ENCODE results near the gene MED4. TPM values are rescaled to one million over a fixed set of nuclear protein-coding genes. Genes with fewer than 3 reads are reported as not detected.
A peak's percentile ranks its signal among the peaks of the same experiment; 100 is the strongest.

MED4 gene
- total RNA-seq, 1 donor from 2014 or later = 58.9 TPM

GRCh38 chr13:48132961-48133360 lies 38.1 kb upstream of the MED4 start:
- Mint-ChIP-seq H3K27ac (ENCODE audit: unreplicated experiment) (no peak overlapping the region), H3K36me3 (ENCODE audit: low read depth) (no peaks in the 10 kb centered on the region), H3K4me3 (no peak overlapping the region), H3K9me3 (no peaks in the 10 kb centered on the region), H3K27me3 (ENCODE audit: low read depth) (no peaks in the 10 kb centered on the region), H3K4me1 (peaks cover 10% of the 10 kb centered on the region)
- TF ChIP-seq CTCF (conservative IDR thresholded peaks at IDR 0.05) = no peak
- DNase-seq (ENCODE audit: low read depth, low spot score) = no peak

- DNase-seq (ENCODE audit: low read depth, low spot score) = no peak
- no peak overlapping the region for H3K4me3 Mint-ChIP-seq
- TF ChIP-seq CTCF (conservative IDR thresholded peaks at IDR 0.05) = no peak
- no peak overlapping the region for H3K27ac Mint-ChIP-seq (ENCODE audit: unreplicated experiment)
- H3K36me3 Mint-ChIP-seq (ENCODE audit: low read depth) = no peaks in the 10 kb centered on the region
- no peaks in the 10 kb centered on the region for H3K27me3 Mint-ChIP-seq (ENCODE audit: low read depth)
- H3K9me3 Mint-ChIP-seq = no peaks in the 10 kb centered on the region
- peaks cover 16% of the 10 kb centered on the region for H3K4me1 Mint-ChIP-seq
Measured at GRCh38 chr13:48131533-48131932, 36.6 kb upstream of the MED4 start.

- DNase-seq (ENCODE audit: low read depth, low spot score) = no peak
- H3K27me3 Mint-ChIP-seq (ENCODE audit: low read depth) = no peaks in the 10 kb centered on the region
- no peak overlapping the region for H3K27ac Mint-ChIP-seq (ENCODE audit: unreplicated experiment)
- peak; percentile 89 for TF ChIP-seq CTCF (conservative IDR thresholded peaks at IDR 0.05)
- H3K4me1 Mint-ChIP-seq = peaks cover 8% of the 10 kb centered on the region
- H3K36me3 Mint-ChIP-seq (ENCODE audit: low read depth) = no peaks in the 10 kb centered on the region
- no peaks in the 10 kb centered on the region for H3K9me3 Mint-ChIP-seq
- no peak overlapping the region for H3K4me3 Mint-ChIP-seq
Measured at GRCh38 chr13:48126944-48127830, 32.3 kb upstream of the MED4 start.

GRCh38 chr13:48125794-48126228 lies 30.9 kb upstream of the MED4 start:
- Mint-ChIP-seq H3K4me3 (no peak overlapping the region), H3K4me1 (peaks cover 8% of the 10 kb centered on the region), H3K9me3 (no peaks in the 10 kb centered on the region), H3K27ac (ENCODE audit: unreplicated experiment) (no peak overlapping the region), H3K27me3 (ENCODE audit: low read depth) (no peaks in the 10 kb centered on the region), H3K36me3 (ENCODE audit: low read depth) (no peaks in the 10 kb centered on the region)
- DNase-seq (ENCODE audit: low read depth, low spot score) = no peak
- TF ChIP-seq CTCF (conservative IDR thresholded peaks at IDR 0.05) = no peak

- peaks cover 8% of the 10 kb centered on the region for H3K4me1 Mint-ChIP-seq
Measured at GRCh38 chr13:48123812-48124211, 28.9 kb upstream of the MED4 start.

More at GRCh38 chr13:48123812-48124211, 28.9 kb upstream of the MED4 start:
- DNase-seq (ENCODE audit: low read depth, low spot score) = no peak
- H3K4me3 Mint-ChIP-seq = no peak overlapping the region
- H3K27me3 Mint-ChIP-seq (ENCODE audit: low read depth) = no peaks in the 10 kb centered on the region
- no peaks in the 10 kb centered on the region for H3K36me3 Mint-ChIP-seq (ENCODE audit: low read depth)
- H3K9me3 Mint-ChIP-seq = no peaks in the 10 kb centered on the region
- no peak for TF ChIP-seq CTCF (conservative IDR thresholded peaks at IDR 0.05)
- no peak overlapping the region for H3K27ac Mint-ChIP-seq (ENCODE audit: unreplicated experiment)
